ENCODE data around the gene NISCH. TPM values are rescaled to one million over a fixed set of nuclear protein-coding genes. Genes with fewer than 3 reads are reported as not detected.
A peak's percentile ranks its signal among the peaks of the same experiment; 100 is the strongest.

Gene NISCH
- total RNA-seq, 1 experiment from 2014 or later, result 85.0 TPM

- peak; percentile 17 for DNase-seq (ENCODE audit: low spot score)
- peak overlapping the region; percentile 57 for H3K27ac Mint-ChIP-seq
- H3K9me3 Mint-ChIP-seq, result no peaks in the 10 kb centered on the region
- peaks cover 29% of the 10 kb centered on the region for H3K4me1 Mint-ChIP-seq
- ChIA-PET CTCF (interaction anchor here (1.1 kb wide), 1 partner anchor 50 kb away, joined by 4 read pairs; no protein-coding TSS in a partner anchor), POLR2A (interaction anchor here (0.8 kb wide), 1 partner anchor 14 kb away, joined by 5 read pairs; no protein-coding TSS in a partner anchor)
- peaks cover 13% of the 10 kb centered on the region for H3K36me3 Mint-ChIP-seq
- ATAC-seq, result no peak
- peak overlapping the region; percentile 80 for H3K4me3 Mint-ChIP-seq
- H3K27me3 Mint-ChIP-seq (ENCODE audit: low read depth), result no peaks in the 10 kb centered on the region
- 0 out of 2 replicates have a peak, but pooled peaks have one; percentile 55 for TF ChIP-seq E2F1 (CRISPR knock-in tag; IDR thresholded peaks at IDR 0.05)
- TF ChIP-seq PRRX2 (CRISPR knock-in tag; IDR thresholded peaks at IDR 0.05), result no peak
Measured at GRCh38 chr3:52532517-52532837, 77.1 kb downstream of the NISCH start.

GRCh38 chr3:52532838-52533622 lies 77.6 kb downstream of the NISCH start:
- POLR2A ChIA-PET, result interaction anchor here (0.8 kb wide), 1 partner anchor 14 kb away, joined by 5 read pairs; no protein-coding TSS in a partner anchor
- no peak for ATAC-seq
- Mint-ChIP-seq H3K9me3 (no peaks in the 10 kb centered on the region), H3K4me3 (peak overlapping the region; percentile 80), H3K4me1 (peaks cover 34% of the 10 kb centered on the region), H3K36me3 (peaks cover 8% of the 10 kb centered on the region), H3K27ac (peak overlapping the region; percentile 57), H3K27me3 (ENCODE audit: low read depth) (no peaks in the 10 kb centered on the region)
- CTCF ChIA-PET, result no interaction called here
- TF ChIP-seq KAT7 (CRISPR knock-in tag; IDR thresholded peaks at IDR 0.05; ENCODE audit: borderline replicate concordance) (no peak), E2F5 (CRISPR knock-in tag; IDR thresholded peaks at IDR 0.05) (peak; percentile 27; the same call in 1 of the 2 replicates), CBFB (CRISPR knock-in tag; IDR thresholded peaks at IDR 0.05; ENCODE audit: low read depth) (no peak), HMGXB4 (CRISPR knock-in tag; IDR thresholded peaks at IDR 0.05) (peak; percentile 43; the same call in 1 of the 2 replicates), ZNF263 (CRISPR knock-in tag; IDR thresholded peaks at IDR 0.05; ENCODE audit: low read depth) (no peak), FOXK1 (CRISPR knock-in tag; IDR thresholded peaks at IDR 0.05) (peak; percentile 49; the same call in 1 of the 2 replicates), ATF6 (CRISPR knock-in tag; IDR thresholded peaks at IDR 0.05) (no peak), ATF1 (CRISPR knock-in tag; IDR thresholded peaks at IDR 0.05) (0 out of 2 replicates have a peak, but pooled peaks have one; percentile 49), CREM (CRISPR knock-in tag; IDR thresholded peaks at IDR 0.05) (no peak), PRRX2 (CRISPR knock-in tag; IDR thresholded peaks at IDR 0.05) (no peak), CREB1 (CRISPR knock-in tag; IDR thresholded peaks at IDR 0.05) (no peak), JUN (CRISPR knock-in tag; IDR thresholded peaks at IDR 0.05) (no peak), ZNF281 (CRISPR knock-in tag; IDR thresholded peaks at IDR 0.05) (no peak), SOX15 (CRISPR knock-in tag; IDR thresholded peaks at IDR 0.05) (no peak), FOXP1 (CRISPR knock-in tag; IDR thresholded peaks at IDR 0.05; ENCODE audit: borderline replicate concordance) (no peak), ZNF423 (CRISPR knock-in tag; IDR thresholded peaks at IDR 0.05) (peak; percentile 59), STAT6 (CRISPR knock-in tag; conservative IDR thresholded peaks at IDR 0.05; ENCODE audit: low read depth) (no peak), ZBTB21 (CRISPR knock-in tag; IDR thresholded peaks at IDR 0.05; ENCODE audit: borderline replicate concordance) (no peak)
- peak; percentile 57 for DNase-seq (ENCODE audit: low spot score)
